Measurements from ENCODE around the gene BHLHE23. TPM values are rescaled to one million over a fixed set of nuclear protein-coding genes. Genes with fewer than 3 reads are reported as not detected.
"Not testable (repeated sequence)": the region's sequence is repeated elsewhere in the genome, so short reads cannot be mapped to it uniquely, and the experiment has no call there.

BHLHE23 gene
- total RNA-seq, 2 experiments from 2014 or later: not detected

DNA sequence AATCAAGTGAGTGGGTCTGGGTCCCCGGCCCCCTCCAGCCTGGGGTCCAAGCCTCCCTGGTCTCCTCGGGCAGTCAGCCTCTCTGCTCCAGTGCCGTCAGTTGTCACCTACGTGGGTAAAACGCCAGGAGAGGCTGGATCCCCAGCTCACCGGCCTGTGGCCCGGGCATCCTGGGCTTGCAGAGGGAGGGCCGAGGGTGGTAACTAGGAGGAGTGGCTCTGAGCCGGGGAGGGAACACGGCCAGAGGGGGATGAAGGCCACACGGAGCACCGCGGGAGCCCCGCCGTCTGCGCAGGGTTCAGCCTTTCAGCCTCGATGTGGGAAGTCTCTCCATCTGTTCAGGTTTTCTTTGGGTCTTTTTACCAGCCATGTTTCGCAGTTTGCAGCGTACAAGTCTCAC, 29.5 kb upstream of the BHLHE23 start:
- Histone ChIP-seq H3K36me3 (ENCODE audit: insufficient read depth, low read length) (no peaks in the 10 kb centered on the region), H4K20me1 (ENCODE audit: insufficient read depth, low read length) (no peaks in the 10 kb centered on the region), H3K9me3 (ENCODE audit: low read length) (no peaks in the 10 kb centered on the region), H3K9me2 (ENCODE audit: insufficient read depth, low read length) (no peaks in the 10 kb centered on the region), H3K4me3 (ENCODE audit: low read depth, low read length, poor library complexity, severe bottlenecking) (no peak overlapping the region), H3K79me2 (ENCODE audit: insufficient read depth, low read depth, low read length) (no peaks in the 10 kb centered on the region), H3K4me1 (ENCODE audit: insufficient read depth, low read length, poor library complexity, severe bottlenecking) (peaks cover 10% of the 10 kb centered on the region), H2AFZ (ENCODE audit: low read length) (no peak overlapping the region), H3K27ac (ENCODE audit: low read depth, low read length, poor library complexity, severe bottlenecking) (no peak overlapping the region), H3K4me2 (ENCODE audit: low read length) (no peak overlapping the region)
- intact Hi-C loops (cut with micrococcal nuclease; ENCODE audit: unreplicated experiment): no loop called here
- no peak for DNase-seq (ENCODE audit: low spot score)
- ChIA-PET CTCF (ENCODE audit: unreplicated experiment) (no interaction called here), POLR2A (no interaction called here)
- no TSS peak for BruUV-seq (replicated peaks)
- no peak for TF ChIP-seq EZH2phosphoT487 (IDR thresholded peaks at IDR 0.05; ENCODE audit: borderline replicate concordance, low read depth, low read length)
- TF ChIP-seq, protein P1, sequence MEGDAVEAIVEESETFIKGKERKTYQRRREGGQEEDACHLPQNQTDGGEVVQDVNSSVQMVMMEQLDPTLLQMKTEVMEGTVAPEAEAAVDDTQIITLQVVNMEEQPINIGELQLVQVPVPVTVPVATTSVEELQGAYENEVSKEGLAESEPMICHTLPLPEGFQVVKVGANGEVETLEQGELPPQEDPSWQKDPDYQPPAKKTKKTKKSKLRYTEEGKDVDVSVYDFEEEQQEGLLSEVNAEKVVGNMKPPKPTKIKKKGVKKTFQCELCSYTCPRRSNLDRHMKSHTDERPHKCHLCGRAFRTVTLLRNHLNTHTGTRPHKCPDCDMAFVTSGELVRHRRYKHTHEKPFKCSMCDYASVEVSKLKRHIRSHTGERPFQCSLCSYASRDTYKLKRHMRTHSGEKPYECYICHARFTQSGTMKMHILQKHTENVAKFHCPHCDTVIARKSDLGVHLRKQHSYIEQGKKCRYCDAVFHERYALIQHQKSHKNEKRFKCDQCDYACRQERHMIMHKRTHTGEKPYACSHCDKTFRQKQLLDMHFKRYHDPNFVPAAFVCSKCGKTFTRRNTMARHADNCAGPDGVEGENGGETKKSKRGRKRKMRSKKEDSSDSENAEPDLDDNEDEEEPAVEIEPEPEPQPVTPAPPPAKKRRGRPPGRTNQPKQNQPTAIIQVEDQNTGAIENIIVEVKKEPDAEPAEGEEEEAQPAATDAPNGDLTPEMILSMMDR (conservative IDR thresholded peaks at IDR 0.05; ENCODE audit: low read length): no peak

DNA sequence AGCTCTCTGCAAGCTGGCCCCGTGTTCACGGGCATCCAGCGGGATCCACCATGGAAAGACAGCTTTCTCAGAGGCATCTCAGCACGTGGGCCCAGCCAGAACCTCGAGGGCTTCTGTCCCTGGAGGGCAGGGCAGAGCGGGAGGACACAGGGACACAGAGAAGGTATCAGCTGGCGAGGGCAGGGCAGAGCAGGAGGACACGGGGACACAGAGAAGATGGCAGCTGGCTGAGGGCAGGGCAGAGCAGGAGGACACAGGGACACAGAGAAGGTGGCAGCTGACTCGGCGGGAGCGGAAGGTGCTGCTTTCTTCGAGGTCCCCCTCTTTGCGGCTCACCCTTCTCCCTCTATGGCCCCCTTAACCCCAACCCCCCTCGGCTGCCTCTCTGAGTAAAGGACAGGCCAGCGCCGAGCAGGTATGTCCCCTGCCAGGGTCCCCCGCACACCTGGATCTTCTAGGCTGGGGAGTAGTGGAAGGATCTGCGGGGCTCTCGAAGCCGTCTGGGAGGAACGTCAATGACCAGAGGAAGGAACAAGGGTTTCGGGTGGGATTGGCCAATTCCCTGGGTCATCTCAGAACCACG, 28.9 kb upstream of the BHLHE23 start:
- CTCF ChIA-PET (ENCODE audit: unreplicated experiment): no interaction called here
- Histone ChIP-seq H3K79me2 (ENCODE audit: insufficient read depth, low read depth, low read length) (no peaks in the 10 kb centered on the region), H3K27ac (ENCODE audit: low read depth, low read length, poor library complexity, severe bottlenecking) (no peak overlapping the region), H3K4me2 (ENCODE audit: low read length) (no peak overlapping the region), H3K9me2 (ENCODE audit: insufficient read depth, low read length) (no peaks in the 10 kb centered on the region), H3K4me3 (ENCODE audit: low read depth, low read length, poor library complexity, severe bottlenecking) (no peak overlapping the region), H4K20me1 (ENCODE audit: insufficient read depth, low read length) (no peaks in the 10 kb centered on the region), H3K36me3 (ENCODE audit: insufficient read depth, low read length) (no peaks in the 10 kb centered on the region), H2AFZ (ENCODE audit: low read length) (no peak overlapping the region), H3K9me3 (ENCODE audit: low read length) (no peaks in the 10 kb centered on the region), H3K4me1 (ENCODE audit: insufficient read depth, low read length, poor library complexity, severe bottlenecking) (peaks cover 10% of the 10 kb centered on the region)
- DNase-seq (ENCODE audit: low spot score): no peak
- TF ChIP-seq EZH2phosphoT487 (IDR thresholded peaks at IDR 0.05; ENCODE audit: borderline replicate concordance, low read depth, low read length): no peak
- TF ChIP-seq, protein P1 (conservative IDR thresholded peaks at IDR 0.05; ENCODE audit: low read length): no peak
- POLR2A ChIA-PET: no interaction called here
- BruUV-seq (replicated peaks): no TSS peak
- intact Hi-C loops (cut with micrococcal nuclease; ENCODE audit: unreplicated experiment): no loop called here

DNA sequence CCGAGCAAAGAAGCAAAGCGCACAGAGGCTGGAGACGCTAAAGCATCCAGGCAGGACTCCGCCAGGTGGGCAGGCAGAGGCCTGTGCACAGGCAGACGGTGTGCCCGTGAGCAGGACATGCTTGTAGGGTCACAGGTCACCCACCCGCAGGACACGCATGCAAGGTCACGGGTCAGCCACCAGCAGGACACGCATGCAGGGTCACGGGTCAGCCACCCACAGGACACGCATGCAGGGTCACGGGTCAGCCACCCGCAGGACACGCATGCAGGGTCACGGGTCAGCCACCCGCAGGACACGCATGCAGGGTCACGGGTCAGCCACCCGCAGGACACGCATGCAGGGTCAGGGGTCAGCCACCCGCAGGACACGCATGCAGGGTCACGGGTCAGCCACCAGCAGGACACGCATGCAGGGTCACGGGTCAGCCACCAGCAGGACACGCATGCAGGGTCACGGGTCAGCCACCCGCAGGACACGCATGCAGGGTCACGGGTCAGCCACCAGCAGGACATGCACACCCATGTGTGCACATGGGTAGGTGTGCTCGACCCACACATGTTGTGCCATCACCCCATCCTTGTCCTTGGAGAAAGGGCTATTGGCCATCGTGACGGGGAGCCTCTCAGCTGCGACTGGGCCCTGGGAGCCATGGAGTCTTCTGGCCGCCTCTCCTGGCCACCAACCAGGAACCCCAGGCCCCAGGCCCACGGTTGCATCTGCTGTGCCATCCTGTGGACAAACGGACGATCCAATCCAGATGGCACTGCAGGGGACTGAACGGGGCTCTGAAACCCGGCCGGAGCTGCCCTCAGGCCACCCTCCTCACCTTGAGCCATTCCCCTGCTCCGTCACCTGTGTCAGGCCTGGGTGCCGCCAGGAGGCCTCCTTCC, 28.2 kb upstream of the BHLHE23 start:
- H3K4me2 ChIP-seq (ENCODE audit: low read length); intact Hi-C loops (cut with micrococcal nuclease; ENCODE audit: unreplicated experiment); H4K20me1 ChIP-seq (ENCODE audit: insufficient read depth, low read length); BruUV-seq (replicated peaks); H2AFZ ChIP-seq (ENCODE audit: low read length); H3K9me3 ChIP-seq (ENCODE audit: low read length); DNase-seq (ENCODE audit: low spot score); POLR2A ChIA-PET; H3K27ac ChIP-seq (ENCODE audit: low read depth, low read length, poor library complexity, severe bottlenecking); H3K79me2 ChIP-seq (ENCODE audit: insufficient read depth, low read depth, low read length); H3K36me3 ChIP-seq (ENCODE audit: insufficient read depth, low read length); CTCF ChIA-PET (ENCODE audit: unreplicated experiment); H3K4me3 ChIP-seq (ENCODE audit: low read depth, low read length, poor library complexity, severe bottlenecking); H3K9me2 ChIP-seq (ENCODE audit: insufficient read depth, low read length): not testable (repeated sequence)
- H3K4me1 ChIP-seq (ENCODE audit: insufficient read depth, low read length, poor library complexity, severe bottlenecking): peaks cover 10% of the 10 kb centered on the region

Measured in OCI-LY7 (cell line).